ENCODE measurements around the gene RTN4RL2. TPM values are rescaled to one million over a fixed set of nuclear protein-coding genes. Genes with fewer than 3 reads are reported as not detected.

RTN4RL2 gene
- total and polyA plus RNA-seq, 8 donors = 0.55 to 2.7 (median 1.3) TPM

DNA sequence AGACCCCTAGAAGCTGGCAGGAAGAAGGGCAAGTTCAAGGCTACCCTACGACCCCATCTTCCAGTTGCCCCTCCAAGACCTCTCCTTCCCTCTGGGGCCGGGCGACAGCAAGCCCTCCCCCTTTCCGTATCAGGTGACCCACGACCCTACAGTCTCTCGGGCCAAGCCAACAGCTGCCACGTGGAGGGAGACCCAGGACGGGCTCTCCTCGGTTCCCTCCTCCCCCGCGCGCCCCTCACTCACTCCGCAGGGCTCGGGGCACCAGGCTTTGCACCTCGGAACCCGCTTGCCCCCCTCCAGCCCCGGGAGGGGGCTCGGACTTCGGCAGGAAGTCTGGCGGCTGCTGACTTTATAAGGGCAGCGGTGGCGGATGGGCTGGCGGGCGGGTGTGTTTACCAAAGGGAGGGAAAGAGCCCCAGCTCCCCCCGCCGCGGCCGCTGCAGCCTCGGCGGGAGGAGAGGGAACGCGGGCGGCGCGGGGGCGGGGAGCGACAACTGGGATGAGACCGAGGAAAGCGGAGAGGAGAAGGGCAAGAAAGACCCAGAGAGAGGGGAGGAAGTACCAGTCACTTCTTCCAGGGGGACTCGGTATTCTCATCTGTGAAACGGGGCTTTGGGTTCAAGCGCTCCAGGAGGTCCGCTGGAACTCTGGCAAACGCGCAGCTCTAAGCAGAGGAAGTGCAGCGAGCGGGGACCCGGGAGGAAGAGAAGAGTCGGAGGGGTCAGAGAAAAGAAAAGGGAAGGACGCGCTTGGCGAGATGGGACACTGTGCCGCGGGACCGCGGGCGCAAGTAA, 54.4 kb downstream of the RTN4RL2 start:
- H3K27me3 ChIP-seq = no peaks in the 10 kb centered on the region
- H3K27ac ChIP-seq = peak overlapping the region; percentile 71 to 89 (median 80)
- TF ChIP-seq, protein P1, sequence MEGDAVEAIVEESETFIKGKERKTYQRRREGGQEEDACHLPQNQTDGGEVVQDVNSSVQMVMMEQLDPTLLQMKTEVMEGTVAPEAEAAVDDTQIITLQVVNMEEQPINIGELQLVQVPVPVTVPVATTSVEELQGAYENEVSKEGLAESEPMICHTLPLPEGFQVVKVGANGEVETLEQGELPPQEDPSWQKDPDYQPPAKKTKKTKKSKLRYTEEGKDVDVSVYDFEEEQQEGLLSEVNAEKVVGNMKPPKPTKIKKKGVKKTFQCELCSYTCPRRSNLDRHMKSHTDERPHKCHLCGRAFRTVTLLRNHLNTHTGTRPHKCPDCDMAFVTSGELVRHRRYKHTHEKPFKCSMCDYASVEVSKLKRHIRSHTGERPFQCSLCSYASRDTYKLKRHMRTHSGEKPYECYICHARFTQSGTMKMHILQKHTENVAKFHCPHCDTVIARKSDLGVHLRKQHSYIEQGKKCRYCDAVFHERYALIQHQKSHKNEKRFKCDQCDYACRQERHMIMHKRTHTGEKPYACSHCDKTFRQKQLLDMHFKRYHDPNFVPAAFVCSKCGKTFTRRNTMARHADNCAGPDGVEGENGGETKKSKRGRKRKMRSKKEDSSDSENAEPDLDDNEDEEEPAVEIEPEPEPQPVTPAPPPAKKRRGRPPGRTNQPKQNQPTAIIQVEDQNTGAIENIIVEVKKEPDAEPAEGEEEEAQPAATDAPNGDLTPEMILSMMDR (IDR thresholded peaks at IDR 0.05) = no peak
- no peak for FAIRE-seq
- peak; percentile 85 to 90 (median 88) for ATAC-seq
- no peaks in the 10 kb centered on the region for H3K36me3 ChIP-seq
- H3K4me1 ChIP-seq = peaks cover 0 to 4% (median 3%) of the 10 kb centered on the region in 3 donors
- WGBS, 2 donors = 0 to 1% methylated on average over 45 to 57 of the region's 57 CpGs
- intact Hi-C loops (cut with DNase I) = loop anchor here in 1 of 3 donors (10.0 kb wide), 1 partner anchor 50 kb away; the partner anchor contains the start of gene RTN4RL2
- DNase-seq = peak; percentile 78 to 94 (median 88)
- peak overlapping the region; percentile 76 to 96 (median 88) for H3K4me3 ChIP-seq
- H3K9me3 ChIP-seq = no peaks in the 10 kb centered on the region

DNA sequence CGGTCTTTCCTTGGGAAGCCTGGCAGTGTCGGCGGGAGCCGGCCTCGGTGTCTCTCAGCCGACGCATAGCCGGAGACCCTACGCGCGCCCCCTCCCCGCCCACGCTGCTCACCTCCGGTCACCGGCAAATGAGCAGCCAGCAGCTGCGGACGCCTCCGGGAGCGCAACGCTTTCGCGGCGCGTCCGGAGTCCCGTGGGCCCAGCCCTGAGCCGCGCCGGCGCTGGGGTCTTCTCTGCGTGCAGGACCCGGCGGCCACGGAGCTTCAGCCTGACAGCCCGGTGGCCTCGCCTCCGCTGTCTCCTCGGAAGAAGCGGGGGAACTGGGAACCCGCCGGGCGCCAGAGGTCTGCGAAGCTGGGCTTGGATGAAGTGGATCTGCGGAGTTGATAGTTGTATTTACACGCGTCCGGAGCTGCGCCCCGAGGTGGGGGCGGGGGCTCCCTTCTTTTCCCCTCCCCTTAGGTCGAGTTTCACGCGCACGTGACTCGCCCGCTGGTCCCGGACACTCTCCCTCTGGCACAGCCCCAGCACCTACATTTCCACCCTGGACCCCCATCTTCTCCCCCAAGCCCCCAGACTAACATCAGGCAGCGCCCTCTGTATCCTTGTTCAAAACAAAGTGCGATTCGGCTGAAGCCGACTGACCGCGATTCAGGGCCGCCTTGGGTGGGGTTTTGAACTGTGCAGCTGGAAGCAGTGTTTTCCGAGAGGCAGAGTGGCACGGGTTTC, 55.2 kb downstream of the RTN4RL2 start, which contains the start of gene SLC43A1:
Gene SLC43A1, minus strand, starts transcription at position 371 of the 729 bp plus-strand sequence. CDS start 1,591 bp downstream, outside the sequence.
- FAIRE-seq = no peak
- Histone ChIP-seq H3K9me3 (no peaks in the 10 kb centered on the region), H3K27ac (peak within 1 kb of the TSS; percentile 71 to 89 (median 80)), H3K36me3 (no peaks in the 10 kb centered on the region), H3K27me3 (no peaks in the 10 kb centered on the region), H3K4me1 (peaks cover 0 to 3% (median 0%) of the 10 kb centered on the region in 3 donors), H3K4me3 (peak within 1 kb of the TSS; percentile 76 to 96 (median 88))
- DNase-seq = peak; percentile 78 to 90 (median 80)
- ATAC-seq = peak; percentile 73 to 81 (median 74)
- 0% methylated on average over 55 to 66 of the region's 66 CpGs for WGBS, 2 donors
- intact Hi-C loops (cut with DNase I) = loop anchor here in 1 of 3 donors (10.0 kb wide), 1 partner anchor 51 kb away; the partner anchor contains the start of gene RTN4RL2
- TF ChIP-seq, protein P1 (IDR thresholded peaks at IDR 0.05) = no peak

DNA sequence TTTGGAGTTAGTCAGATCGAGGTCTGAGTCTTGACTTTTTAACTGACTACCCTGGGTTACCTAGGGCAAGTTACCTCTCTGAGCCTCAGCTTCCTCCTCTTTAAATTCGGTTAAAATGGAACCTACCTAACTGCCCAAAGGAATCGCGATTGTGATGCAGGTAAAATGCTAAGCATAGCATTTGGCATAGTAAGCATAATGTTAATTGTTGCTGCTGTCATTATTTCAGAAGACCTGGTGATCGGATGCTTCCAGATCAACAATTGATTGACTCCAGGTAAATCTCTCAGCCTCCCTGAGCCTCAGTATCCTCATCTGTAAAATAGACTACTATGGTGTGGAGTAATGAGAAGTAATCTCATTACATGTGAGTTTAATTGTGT, 55.7 kb downstream of the RTN4RL2 start:
- intact Hi-C loops (cut with DNase I) = loop anchor here in 1 of 3 donors (10.0 kb wide), 1 partner anchor 51 kb away; the partner anchor contains the start of gene RTN4RL2
- FAIRE-seq = no peak
- H3K27ac ChIP-seq = peak overlapping the region in 3 of 4 donors; percentile 71 to 89 (median 76)
- no peaks in the 10 kb centered on the region for H3K27me3 ChIP-seq
- 10 to 11% methylated on average over 5 of the region's 5 CpGs for WGBS, 2 donors
- DNase-seq = no peak
- H3K9me3 ChIP-seq = no peaks in the 10 kb centered on the region
- no peaks in the 10 kb centered on the region for H3K4me1 ChIP-seq
- ATAC-seq = no peak
- TF ChIP-seq, protein P1 (IDR thresholded peaks at IDR 0.05) = no peak
- no peaks in the 10 kb centered on the region for H3K36me3 ChIP-seq
- peak overlapping the region; percentile 76 to 96 (median 88) for H3K4me3 ChIP-seq

DNA sequence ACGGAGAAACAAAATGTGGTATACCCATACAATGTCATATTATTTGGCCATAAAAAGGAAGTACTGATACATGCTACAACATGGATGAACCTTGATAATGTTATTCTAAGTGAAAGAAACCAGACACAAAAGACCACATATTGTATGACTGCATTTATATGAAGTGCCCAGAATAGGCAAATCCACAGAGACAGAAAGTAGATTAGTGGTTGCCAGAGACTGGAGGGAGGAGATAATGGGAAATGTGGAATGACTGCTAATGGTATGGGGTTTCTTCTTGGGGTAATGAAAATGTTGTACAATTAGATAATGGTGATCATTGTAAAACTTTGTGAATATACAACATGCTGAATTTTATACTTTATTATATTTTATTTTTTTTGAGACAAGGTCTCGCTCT, 60.8 kb downstream of the RTN4RL2 start:
- intact Hi-C loops (cut with DNase I) = loop anchor here in 2 of 3 donors (5.0 to 10.0 kb wide), 2 partner anchors 39 to 46 kb away; no protein-coding TSS in a partner anchor
- no peak overlapping the region for H3K4me3 ChIP-seq
- no peak for FAIRE-seq
- H3K36me3 ChIP-seq = no peaks in the 10 kb centered on the region
- H3K27ac ChIP-seq = no peak overlapping the region
- DNase-seq = no peak
- no peaks in the 10 kb centered on the region for H3K9me3 ChIP-seq
- 93 to 95% methylated on average over 2 of the region's 2 CpGs for WGBS, 2 donors
- H3K4me1 ChIP-seq = no peaks in the 10 kb centered on the region
- no peak for ATAC-seq
- TF ChIP-seq, protein P1 (IDR thresholded peaks at IDR 0.05) = no peak
- H3K27me3 ChIP-seq = no peaks in the 10 kb centered on the region

Measured in pancreas (tissue), 10 donors.